ENCODE results near the gene PSMD9. TPM values are rescaled to one million over a fixed set of nuclear protein-coding genes. Genes with fewer than 3 reads are reported as not detected.
"Not testable (repeated sequence)": the region's sequence is repeated elsewhere in the genome, so short reads cannot be mapped to it uniquely, and the experiment has no call there.

Gene PSMD9
- total and polyA plus RNA-seq, 2 experiments from 2014 or later = 93.7 to 129 TPM

- no peaks in the 10 kb centered on the region for H3K9me3 ChIP-seq (ENCODE audit: low read depth)
- in situ Hi-C loops (cut with MboI) = no loop called here
- no peaks in the 10 kb centered on the region for H3K79me2 ChIP-seq (ENCODE audit: insufficient read depth)
- H3F3A ChIP-seq (ENCODE audit: insufficient read depth) = peaks cover 21% of the 10 kb centered on the region
- DNase-seq = peak; percentile 26
- TF ChIP-seq EZH2 (IDR thresholded peaks at IDR 0.05; ENCODE audit: insufficient read depth, poor library complexity, severe bottlenecking) (no peak), EZH2phosphoT487 (IDR thresholded peaks at IDR 0.05; ENCODE audit: insufficient read depth, low read depth) (no peak)
- peak overlapping the region; percentile 47 for H3K4me2 ChIP-seq (ENCODE audit: unreplicated experiment)
- peak overlapping the region; percentile 51 for H2AFZ ChIP-seq
- WGBS, 2 experiments (ENCODE audit: low coverage in 1 of 2, low lambda C conversion rate in 2 of 2, missing lambda C conversion rate in 2 of 2) = 12 to 18% methylated on average over 5 of the region's 5 CpGs
- H3K27me3 ChIP-seq (replicated peaks; ENCODE audit: insufficient read depth) = no peaks in the 10 kb centered on the region
- H3K27ac ChIP-seq = no peak overlapping the region
- no peaks in the 10 kb centered on the region for H3K36me3 ChIP-seq (ENCODE audit: low read depth)
- H3K9me2 ChIP-seq (ENCODE audit: insufficient read depth) = no peaks in the 10 kb centered on the region
- 0 out of 2 replicates have a peak overlapping the region, but pooled peaks have one; percentile 6 for H3K9ac ChIP-seq
- peaks cover 31% of the 10 kb centered on the region for H3K4me1 ChIP-seq (ENCODE audit: insufficient read depth)
- H4K20me1 ChIP-seq (ENCODE audit: insufficient read depth) = no peaks in the 10 kb centered on the region
- no peak overlapping the region for H3K4me3 ChIP-seq
These were observed 39.2 kb downstream of the PSMD9 start for GRCh38 chr12:121927813-121928212.

GRCh38 chr12:121929545-121929944, 41.0 kb downstream of the PSMD9 start:
- in situ Hi-C loops (cut with MboI); H3K4me3 ChIP-seq; H3K4me2 ChIP-seq (ENCODE audit: unreplicated experiment); H3F3A ChIP-seq (ENCODE audit: insufficient read depth); H4K20me1 ChIP-seq (ENCODE audit: insufficient read depth); H3K9me2 ChIP-seq (ENCODE audit: insufficient read depth); H3K9me3 ChIP-seq (ENCODE audit: low read depth); H3K9ac ChIP-seq; H3K27me3 ChIP-seq (replicated peaks; ENCODE audit: insufficient read depth); H3K79me2 ChIP-seq (ENCODE audit: insufficient read depth); H2AFZ ChIP-seq; H3K27ac ChIP-seq; DNase-seq; H3K36me3 ChIP-seq (ENCODE audit: low read depth): not testable (repeated sequence)
- peaks cover 31% of the 10 kb centered on the region for H3K4me1 ChIP-seq (ENCODE audit: insufficient read depth)
- 99% methylated on average over 7 of the region's 7 CpGs for WGBS, 2 experiments (ENCODE audit: low coverage in 1 of 2, low lambda C conversion rate in 2 of 2, missing lambda C conversion rate in 2 of 2)

- H3K9me3 ChIP-seq (ENCODE audit: low read depth) = no peaks in the 10 kb centered on the region
- H3K4me2 ChIP-seq (ENCODE audit: unreplicated experiment) = no peak overlapping the region
- in situ Hi-C loops (cut with MboI) = no loop called here
- DNase-seq = no peak
- H3K79me2 ChIP-seq (ENCODE audit: insufficient read depth) = no peaks in the 10 kb centered on the region
- no peak overlapping the region for H3K27ac ChIP-seq
- no peaks in the 10 kb centered on the region for H3K9me2 ChIP-seq (ENCODE audit: insufficient read depth)
- no peaks in the 10 kb centered on the region for H3K27me3 ChIP-seq (replicated peaks; ENCODE audit: insufficient read depth)
- 95% methylated on average over 4 of the region's 4 CpGs for WGBS, 2 experiments (ENCODE audit: low coverage in 1 of 2, low lambda C conversion rate in 2 of 2, missing lambda C conversion rate in 2 of 2)
- H2AFZ ChIP-seq = no peak overlapping the region
- no peak overlapping the region for H3K9ac ChIP-seq
- H3F3A ChIP-seq (ENCODE audit: insufficient read depth) = no peaks in the 10 kb centered on the region
- H3K36me3 ChIP-seq (ENCODE audit: low read depth) = no peaks in the 10 kb centered on the region; the same call in 1 of the 2 replicates
- no peaks in the 10 kb centered on the region for H4K20me1 ChIP-seq (ENCODE audit: insufficient read depth)
- TF ChIP-seq EZH2 (IDR thresholded peaks at IDR 0.05; ENCODE audit: insufficient read depth, poor library complexity, severe bottlenecking) (no peak), EZH2phosphoT487 (IDR thresholded peaks at IDR 0.05; ENCODE audit: insufficient read depth, low read depth) (no peak)
- peaks cover 20% of the 10 kb centered on the region for H3K4me1 ChIP-seq (ENCODE audit: insufficient read depth)
- no peak overlapping the region for H3K4me3 ChIP-seq
These were observed 42.3 kb downstream of the PSMD9 start for GRCh38 chr12:121930862-121931261.

DNA sequence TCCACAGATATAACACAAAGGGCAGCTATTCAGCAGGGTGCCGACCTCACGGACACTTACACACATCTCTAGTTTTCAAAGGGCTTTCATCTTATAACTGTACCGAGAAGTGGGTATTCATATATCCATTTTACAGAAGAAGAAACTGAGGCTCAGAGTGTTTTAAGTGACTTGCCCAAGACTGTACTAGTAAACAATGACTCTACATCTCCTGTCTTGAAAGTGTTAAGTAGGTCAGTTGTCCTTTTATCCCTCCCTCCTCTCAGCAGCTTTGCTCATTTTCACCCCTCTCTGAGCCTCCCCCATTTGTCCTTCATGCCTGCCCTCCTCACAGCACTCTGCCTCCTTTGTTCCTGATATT, 43.6 kb downstream of the PSMD9 start:
- Histone ChIP-seq H3K79me2 (ENCODE audit: insufficient read depth) (no peaks in the 10 kb centered on the region), H3K4me1 (ENCODE audit: insufficient read depth) (peaks cover 11% of the 10 kb centered on the region), H3K9ac (no peak overlapping the region), H2AFZ (no peak overlapping the region), H3K4me3 (no peak overlapping the region), H3K27me3 (replicated peaks; ENCODE audit: insufficient read depth) (no peaks in the 10 kb centered on the region), H3K9me2 (ENCODE audit: insufficient read depth) (no peaks in the 10 kb centered on the region), H3K27ac (no peak overlapping the region), H3K9me3 (ENCODE audit: low read depth) (no peaks in the 10 kb centered on the region), H3K36me3 (ENCODE audit: low read depth) (no peaks in the 10 kb centered on the region; the same call in 1 of the 2 replicates), H4K20me1 (ENCODE audit: insufficient read depth) (no peaks in the 10 kb centered on the region), H3F3A (ENCODE audit: insufficient read depth) (no peaks in the 10 kb centered on the region), H3K4me2 (ENCODE audit: unreplicated experiment) (no peak overlapping the region)
- TF ChIP-seq EZH2 (IDR thresholded peaks at IDR 0.05; ENCODE audit: insufficient read depth, poor library complexity, severe bottlenecking) (no peak), EZH2phosphoT487 (IDR thresholded peaks at IDR 0.05; ENCODE audit: insufficient read depth, low read depth) (no peak)
- 56 to 60% methylated on average over 3 of the region's 3 CpGs for WGBS, 2 experiments (ENCODE audit: low coverage in 1 of 2, low lambda C conversion rate in 2 of 2, missing lambda C conversion rate in 2 of 2)
- no peak for DNase-seq
- in situ Hi-C loops (cut with MboI) = no loop called here

DNA sequence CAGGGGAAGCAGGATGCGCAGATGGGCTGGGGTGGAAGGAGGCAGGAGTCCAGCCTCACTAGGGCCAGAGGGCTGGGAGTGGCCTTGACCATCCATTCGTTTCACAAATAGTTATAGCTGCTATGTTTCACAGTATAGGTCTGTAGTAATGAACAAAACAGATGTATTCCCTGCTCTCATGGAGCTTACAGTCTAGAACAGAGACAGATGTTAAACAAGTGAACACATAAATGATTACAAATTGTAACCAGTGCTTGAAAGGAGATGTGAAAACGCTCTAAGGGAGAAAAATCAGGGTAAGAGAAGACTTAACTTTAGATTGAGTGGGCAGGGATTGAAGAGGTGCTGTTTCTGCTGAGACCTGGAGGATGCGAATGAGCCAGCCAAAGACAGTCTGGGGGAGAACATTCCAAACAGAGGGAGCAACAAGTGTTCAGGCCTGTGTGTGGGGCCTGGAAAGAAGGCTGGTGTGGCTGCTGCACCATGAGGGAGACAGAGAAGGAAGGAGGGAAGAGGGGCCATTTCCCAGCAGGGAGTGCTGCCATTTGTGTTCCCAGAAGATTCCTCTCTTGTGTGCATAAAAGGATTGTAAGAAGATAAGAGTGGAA, 44.4 kb downstream of the PSMD9 start:
- Histone ChIP-seq H3K9me2 (ENCODE audit: insufficient read depth) (no peaks in the 10 kb centered on the region), H3K4me2 (ENCODE audit: unreplicated experiment) (no peak overlapping the region), H3F3A (ENCODE audit: insufficient read depth) (no peaks in the 10 kb centered on the region), H3K36me3 (ENCODE audit: low read depth) (no peaks in the 10 kb centered on the region; the same call in 1 of the 2 replicates), H3K4me1 (ENCODE audit: insufficient read depth) (peaks cover 2% of the 10 kb centered on the region), H3K27me3 (replicated peaks; ENCODE audit: insufficient read depth) (no peaks in the 10 kb centered on the region), H4K20me1 (ENCODE audit: insufficient read depth) (no peaks in the 10 kb centered on the region), H3K9me3 (ENCODE audit: low read depth) (no peaks in the 10 kb centered on the region), H2AFZ (no peak overlapping the region), H3K27ac (no peak overlapping the region), H3K9ac (no peak overlapping the region), H3K4me3 (no peak overlapping the region), H3K79me2 (ENCODE audit: insufficient read depth) (no peaks in the 10 kb centered on the region)
- in situ Hi-C loops (cut with MboI) = no loop called here
- no peak for TF ChIP-seq EZH2phosphoT487 (IDR thresholded peaks at IDR 0.05; ENCODE audit: insufficient read depth, low read depth)
- TF ChIP-seq EZH2 (IDR thresholded peaks at IDR 0.05; ENCODE audit: insufficient read depth, poor library complexity, severe bottlenecking) = no peak
- DNase-seq = no peak
- WGBS, 2 experiments (ENCODE audit: low coverage in 1 of 2, low lambda C conversion rate in 2 of 2, missing lambda C conversion rate in 2 of 2) = 92% methylated on average over 4 of the region's 4 CpGs

Data from GM23248 (cell line).